H1 (cell line): ENCODE results near the gene IGFBP3. TPM values are rescaled to one million over a fixed set of nuclear protein-coding genes. Genes with fewer than 3 reads are reported as not detected.

Experiments used
- CTCF ChIA-PET: fragments of 300-600 bp; sonication (Branson Sonifier 250); formaldehyde crosslinking; loops from one replicate; lab custom pipeline; 2021; ENCODE audit not compliant: partially characterized antibody; lab: Charles Lee
- POLR2A ChIA-PET: fragments of 300-600 bp; sonication (Branson Sonifier 250); formaldehyde crosslinking; loops from one replicate; lab custom pipeline; 2021; ENCODE audit warnings: inconsistent platforms; ENCODE audit not compliant: partially characterized antibody; lab: Charles Lee
- DNase-seq, 2 experiments: peaks; one replicate each; pipeline versions ENCODE4 v3.0.0 to v3.0.0-alpha.2; 2010 to 2022; ENCODE audit warnings: low spot score in 2 of 2, low read depth in 1 of 2, mixed read lengths in 1 of 2
- FAIRE-seq: peaks from 2 replicates; lab custom pipeline; 2011; peaks lifted over from hg19 to GRCh38; lab: Jason Lieb, UNC
- H2AFZ ChIP-seq: 2 replicates; pipeline ENCODE4 v1.8.1; 2012; ENCODE audit warnings: low read length, inconsistent platforms
- H2AK5ac ChIP-seq: 2 replicates; pipeline ENCODE4 v1.6.1; 2013; ENCODE audit warnings: low read depth, low read length
- H2BK120ac ChIP-seq: replicated peaks from 2 replicates; pipeline ENCODE3; 2013; ENCODE audit warnings: low read depth, low read length, inconsistent platforms
- H2BK12ac ChIP-seq: 2 replicates; pipeline ENCODE4 v1.6.1; 2013; ENCODE audit warnings: low read depth, low read length
- H2BK15ac ChIP-seq: 2 replicates; pipeline ENCODE4 v1.6.1; 2013; ENCODE audit warnings: low read length
- H2BK20ac ChIP-seq: 2 replicates; pipeline ENCODE4 v1.6.1; 2013; ENCODE audit warnings: low read length
- H2BK5ac ChIP-seq: 2 replicates; pipeline ENCODE4 v1.6.1; 2013; ENCODE audit warnings: low read depth, low read length
- H3K14ac ChIP-seq: 2 replicates; pipeline ENCODE4 v1.6.1; 2013; ENCODE audit warnings: inconsistent platforms; ENCODE audit not compliant: insufficient read length
- H3K18ac ChIP-seq: 2 replicates; pipeline ENCODE4 v1.6.1; 2013; ENCODE audit warnings: low read length; ENCODE audit errors: extremely low read depth
- H3K23ac ChIP-seq: 2 replicates; pipeline ENCODE4 v1.6.1; 2013; ENCODE audit warnings: inconsistent platforms; ENCODE audit not compliant: insufficient read length
- H3K23me2 ChIP-seq: 2 replicates; pipeline ENCODE4 v1.6.1; 2013; ENCODE audit warnings: low read depth, low read length
- H3K27ac ChIP-seq: 2 replicates; pipeline ENCODE4 v1.6.1; 2011; ENCODE audit warnings: low read depth, low read length, inconsistent platforms
- H3K27me3 ChIP-seq, 4 experiments: replicated peaks in 1 of 4; 1 replicate in 1 of 4; 2 replicates in 3 of 4; pipeline versions ENCODE4 v1.6.1 to v1.8.1; 2011 to 2013; ENCODE audit warnings: low read length in 3 of 4, mild to moderate bottlenecking in 3 of 4, inconsistent platforms in 2 of 4, mixed read lengths in 2 of 4, moderate library complexity in 1 of 4; ENCODE audit not compliant: control insufficient read depth in 3 of 4, insufficient read depth in 3 of 4; ENCODE audit errors: extremely low read depth in 1 of 4
- H3K36me3 ChIP-seq, 4 experiments: 2 replicates each; pipeline versions ENCODE4 v1.6.1 to v1.8.1; 2011 to 2013; ENCODE audit warnings: mild to moderate bottlenecking in 4 of 4, low read length in 3 of 4, moderate library complexity in 2 of 4, control low read depth in 1 of 4, inconsistent platforms in 1 of 4; ENCODE audit not compliant: insufficient read depth in 4 of 4, control insufficient read depth in 2 of 4
- H3K4ac ChIP-seq: replicated peaks from 2 replicates; pipeline ENCODE3; 2013; ENCODE audit warnings: low read length, low read depth, mixed read lengths, inconsistent platforms; ENCODE audit not compliant: insufficient read length
- H3K4me1 ChIP-seq, 4 experiments: replicated peaks in 1 of 4; 1 replicate in 1 of 4; 2 replicates in 3 of 4; pipeline versions ENCODE4 v1.6.1 to v1.8.1; 2011 to 2013; ENCODE audit warnings: low read length in 3 of 4, inconsistent platforms in 2 of 4, mixed read lengths in 1 of 4; ENCODE audit not compliant: insufficient read depth in 4 of 4, control insufficient read depth in 3 of 4
- H3K4me2 ChIP-seq, 2 experiments: 2 replicates each; pipeline versions ENCODE4 v1.6.1 to v1.8.1; 2011 to 2013; ENCODE audit warnings: low read depth in 2 of 2, low read length in 2 of 2, control low read depth in 1 of 2, inconsistent platforms in 1 of 2, mild to moderate bottlenecking in 1 of 2; ENCODE audit not compliant: insufficient read depth in 1 of 2
- H3K4me3 ChIP-seq, 4 experiments: fragments of 200-600, 300-600 bp in 1 of 4; sonication (generic), shearing (Covaris generic), sonication (Bioruptor Twin) in 1 of 4; 2 replicates each; pipeline versions ENCODE4 v1.5.1 to v1.8.1; 2011 to 2016; ENCODE audit warnings: low read length in 4 of 4, low read depth in 3 of 4, control low read depth in 2 of 4, inconsistent platforms in 2 of 4, mild to moderate bottlenecking in 2 of 4, mixed read lengths in 1 of 4, moderate library complexity in 1 of 4; ENCODE audit not compliant: insufficient read depth in 2 of 4; ENCODE audit errors: extremely low read depth in 1 of 4
- H3K56ac ChIP-seq: replicated peaks from 2 replicates; pipeline ENCODE3; 2013; ENCODE audit warnings: low read depth, mild to moderate bottlenecking, mixed read lengths, low read length, inconsistent platforms; ENCODE audit not compliant: insufficient read length
- H3K79me1 ChIP-seq: 2 replicates; pipeline ENCODE4 v1.6.1; 2013; ENCODE audit warnings: low read depth, low read length, control low read depth
- H3K79me2 ChIP-seq, 2 experiments: 2 replicates each; pipeline versions ENCODE4 v1.6.1 to v1.8.1; 2012 to 2013; ENCODE audit warnings: low read length in 2 of 2, mild to moderate bottlenecking in 2 of 2, inconsistent platforms in 1 of 2; ENCODE audit not compliant: insufficient read depth in 2 of 2, control insufficient read depth in 1 of 2
- H3K9ac ChIP-seq, 4 experiments: replicated peaks in 1 of 4; 1 replicate in 1 of 4; 2 replicates in 3 of 4; pipeline versions ENCODE4 v1.6.1 to v1.8.1; 2011 to 2013; ENCODE audit warnings: low read depth in 3 of 4, low read length in 3 of 4, control low read depth in 2 of 4, mild to moderate bottlenecking in 2 of 4, moderate library complexity in 2 of 4, inconsistent platforms in 1 of 4; ENCODE audit errors: extremely low read depth in 1 of 4
- H3K9me3 ChIP-seq, 2 experiments: 2 replicates each; pipeline versions ENCODE4 v1.6.1 to v1.8.1; 2012 to 2013; ENCODE audit warnings: mild to moderate bottlenecking in 2 of 2, moderate library complexity in 2 of 2, control low read depth in 1 of 2, inconsistent platforms in 1 of 2, low read depth in 1 of 2, low read length in 1 of 2, mixed read lengths in 1 of 2; ENCODE audit not compliant: insufficient read depth in 2 of 2
- H4K20me1 ChIP-seq, 2 experiments: replicated peaks in 1 of 2; 2 replicates each; pipeline versions ENCODE3 to v1.8.1; 2011 to 2013; ENCODE audit warnings: inconsistent platforms in 2 of 2, low read length in 2 of 2, mild to moderate bottlenecking in 1 of 2; ENCODE audit not compliant: insufficient read depth in 2 of 2, control insufficient read depth in 1 of 2
- H4K5ac ChIP-seq: 2 replicates; pipeline ENCODE4 v1.6.1; 2013; ENCODE audit warnings: low read length, low read depth, mixed read lengths, inconsistent platforms; ENCODE audit not compliant: insufficient read length
- H4K8ac ChIP-seq: 2 replicates; pipeline ENCODE4 v1.8.0; 2013; ENCODE audit warnings: mild to moderate bottlenecking, moderate library complexity, low read length, inconsistent platforms; ENCODE audit not compliant: insufficient read depth; ENCODE audit errors: extremely low read depth
- H4K91ac ChIP-seq: replicated peaks from 2 replicates; pipeline ENCODE3; 2013; ENCODE audit warnings: low read length, mixed read lengths, inconsistent platforms; ENCODE audit not compliant: insufficient read length
- BRCA1 ChIP-seq: IDR thresholded peaks from 2 replicates; pipeline ENCODE4 v1.6.1; 2012; ENCODE audit warnings: low read depth, low read length, improper control_type of control experiment
- CBX5 ChIP-seq: fragments of 300-800, 300-1000 bp; sonication (generic); IDR thresholded peaks from 2 replicates; pipeline ENCODE4 v1.7.1; 2016; ENCODE audit warnings: antibody characterized with exemption, low read length, low read depth
- CEBPB ChIP-seq: IDR thresholded peaks from 2 replicates; pipeline ENCODE4 v1.6.1; 2012; ENCODE audit warnings: low read depth, low read length
- CREB1 ChIP-seq: IDR thresholded peaks from 2 replicates; pipeline ENCODE4 v1.6.1; 2012; ENCODE audit warnings: inconsistent platforms
- EGR1 ChIP-seq: IDR thresholded peaks from 2 replicates; pipeline ENCODE4 v1.6.1; 2011; ENCODE audit warnings: low read depth, low read length, borderline replicate concordance
- KDM4A ChIP-seq: IDR thresholded peaks from one replicate; pipeline ENCODE4 v1.7.1; 2012; ENCODE audit warnings: low read depth, mild to moderate bottlenecking, moderate library complexity, low read length, inconsistent platforms; ENCODE audit not compliant: severe bottlenecking
- MAFK ChIP-seq: IDR thresholded peaks from 2 replicates; pipeline ENCODE4 v1.6.1; 2012; ENCODE audit warnings: low read depth, mild to moderate bottlenecking, improper control_type of control experiment, low read length
- RBBP5 ChIP-seq: IDR thresholded peaks from 2 replicates; pipeline ENCODE4 v1.7.1; 2012; ENCODE audit warnings: low read depth, mild to moderate bottlenecking, inconsistent platforms, low read length, moderate library complexity, borderline replicate concordance
- RFX5 ChIP-seq: IDR thresholded peaks from 2 replicates; pipeline ENCODE4 v1.6.1; 2011; ENCODE audit warnings: low read depth, low read length, improper control_type of control experiment, borderline replicate concordance
- RXRA ChIP-seq: IDR thresholded peaks from 2 replicates; pipeline ENCODE4 v1.6.1; 2011; ENCODE audit warnings: low read depth, mild to moderate bottlenecking, low read length, moderate library complexity; ENCODE audit not compliant: insufficient read depth
- SIX5 ChIP-seq: IDR thresholded peaks from 2 replicates; pipeline ENCODE4 v1.6.1; 2011; ENCODE audit warnings: mild to moderate bottlenecking, low read depth, low read length
- SUZ12 ChIP-seq: fragments of 200-600 bp; sonication (generic); IDR thresholded peaks from 2 replicates; pipeline ENCODE4 v1.6.1; 2012; ENCODE audit warnings: mild to moderate bottlenecking, inconsistent platforms, low read length, moderate library complexity, mixed read lengths
- TEAD4 ChIP-seq: IDR thresholded peaks from 2 replicates; pipeline ENCODE4 v1.6.1; 2012; ENCODE audit warnings: low read depth, low read length, inconsistent platforms, mixed read lengths
- WGBS, 2 experiments: shearing (Covaris generic) in 1 of 2; methylation state at CpG; one replicate each; pipeline versions ENCODE4 v1.1.6 to v1.1.7; 2013 to 2015; ENCODE audit warnings: low lambda C conversion rate in 2 of 2, mixed read lengths in 2 of 2, inconsistent platforms in 1 of 2, low coverage in 1 of 2, missing lambda C conversion rate in 1 of 2; ENCODE audit not compliant: insufficient replicate concordance in 2 of 2, insufficient coverage in 1 of 2, insufficient read length in 1 of 2; ENCODE audit errors: extremely low coverage in 1 of 2, missing lambda C conversion rate in 1 of 2; 5-methylcytosine and 5-hydroxymethylcytosine counted together
- polyA plus RNA-seq, 7 experiments: library from polyadenylated mRNA; depleted of rRNA in 3 of 7; stranded (reverse) in 5 of 7; unstranded in 2 of 7; fragments of >200 nt in 5 of 7; fragments of 200-250 nt in 2 of 7; gene quantifications; 1 replicate in 5 of 7; 2 replicates in 1 of 7; 4 replicates in 1 of 7; pipeline versions ENCODE4 v1.2.1 to v1.2.3, GENCODE V29; 2011 to 2013; ENCODE audit warnings: missing spikeins in 2 of 7, mixed read lengths in 2 of 7
- total RNA-seq: library from RNA; stranded (reverse); fragmentation: NEBNext Ultra II Directional; extraction: Animal tissue kit (Norgen Biotek cat#: 25700); gene quantifications from 2 replicates; pipeline ENCODE4 v1.2.1, GENCODE V29; 2021
- TF ChIP-seq, protein P1 (sequence below): IDR thresholded peaks from 2 replicates; pipeline ENCODE4 v1.6.1; 2012; ENCODE audit warnings: low read length, inconsistent platforms

IGFBP3 gene
- total and polyA plus RNA-seq, 2 of the 8 experiments (the other 6 are each of a cell fraction or from before 2014, with no cell fraction given): 5.5 to 12.1 TPM

DNA sequence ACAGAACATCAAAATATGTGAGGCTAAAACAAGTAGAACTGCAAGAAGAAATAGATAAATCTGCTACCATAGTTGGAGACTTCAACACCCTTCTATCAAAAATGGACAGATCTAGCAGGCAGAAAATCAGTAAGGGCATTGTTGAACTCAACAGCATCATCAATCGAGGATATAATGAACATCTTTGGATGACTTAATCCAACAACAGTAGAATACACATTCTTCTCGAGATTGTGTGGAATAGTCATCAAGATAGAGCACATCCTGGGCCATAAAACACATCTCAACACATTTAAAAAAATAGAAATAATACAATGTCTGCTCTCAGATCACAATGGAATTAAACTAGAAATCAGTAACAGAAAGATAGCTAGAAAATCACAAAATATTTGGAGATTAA lies 22.9 kb downstream of the IGFBP3 start:
- no peaks in the 10 kb centered on the region for H3K9me3 ChIP-seq
- 89% methylated on average over 2 of the region's 2 CpGs; no CpG with 5 or more reads in 1 of the 2 experiments for WGBS, 2 experiments
- no peak overlapping the region for H4K8ac ChIP-seq
- TF ChIP-seq CBX5 (no peak), CEBPB (no peak), RFX5 (no peak), KDM4A (no peak), SUZ12 (no peak), CREB1 (no peak), RXRA (no peak), SIX5 (no peak), EGR1 (no peak), BRCA1 (no peak), RBBP5 (no peak), MAFK (no peak), TEAD4 (no peak)
- TF ChIP-seq, protein P1, sequence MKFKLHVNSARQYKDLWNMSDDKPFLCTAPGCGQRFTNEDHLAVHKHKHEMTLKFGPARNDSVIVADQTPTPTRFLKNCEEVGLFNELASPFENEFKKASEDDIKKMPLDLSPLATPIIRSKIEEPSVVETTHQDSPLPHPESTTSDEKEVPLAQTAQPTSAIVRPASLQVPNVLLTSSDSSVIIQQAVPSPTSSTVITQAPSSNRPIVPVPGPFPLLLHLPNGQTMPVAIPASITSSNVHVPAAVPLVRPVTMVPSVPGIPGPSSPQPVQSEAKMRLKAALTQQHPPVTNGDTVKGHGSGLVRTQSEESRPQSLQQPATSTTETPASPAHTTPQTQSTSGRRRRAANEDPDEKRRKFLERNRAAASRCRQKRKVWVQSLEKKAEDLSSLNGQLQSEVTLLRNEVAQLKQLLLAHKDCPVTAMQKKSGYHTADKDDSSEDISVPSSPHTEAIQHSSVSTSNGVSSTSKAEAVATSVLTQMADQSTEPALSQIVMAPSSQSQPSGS: no peak
- H2BK120ac ChIP-seq: no peak overlapping the region
- no peaks in the 10 kb centered on the region for H3K79me1 ChIP-seq
- H4K20me1 ChIP-seq: no peaks in the 10 kb centered on the region
- no peak overlapping the region for H3K9ac ChIP-seq
- H3K4me2 ChIP-seq: no peak overlapping the region
- H3K27ac ChIP-seq: no peak overlapping the region
- ChIA-PET CTCF (interaction anchor here (1.5 kb wide), 1 partner anchor 19 kb away, joined by 5 read pairs; no protein-coding TSS in a partner anchor), POLR2A (no interaction called here)
- H3K18ac ChIP-seq: no peak overlapping the region
- no peaks in the 10 kb centered on the region for H3K79me2 ChIP-seq
- no peak overlapping the region for H2AFZ ChIP-seq
- H3K4me1 ChIP-seq: no peaks in the 10 kb centered on the region
- H3K27me3 ChIP-seq: peaks cover 0 to 2% (median 0%) of the 10 kb centered on the region in 4 experiments; a peak in 1 of 7 replicates
- no peaks in the 10 kb centered on the region for H3K36me3 ChIP-seq
- no peak overlapping the region for H3K4me3 ChIP-seq
- H2BK5ac ChIP-seq: no peak overlapping the region
- no peak overlapping the region for H2BK12ac ChIP-seq
- no peak overlapping the region for H2BK20ac ChIP-seq
- no peak overlapping the region for H2AK5ac ChIP-seq
- no peaks in the 10 kb centered on the region for H3K23me2 ChIP-seq
- H4K91ac ChIP-seq: no peak overlapping the region
- H3K56ac ChIP-seq: no peak overlapping the region
- no peak overlapping the region for H3K4ac ChIP-seq
- H3K14ac ChIP-seq: no peak overlapping the region
- no peak overlapping the region for H4K5ac ChIP-seq
- FAIRE-seq (no peak), DNase-seq (no peak)
- no peak overlapping the region for H2BK15ac ChIP-seq
- H3K23ac ChIP-seq: no peak overlapping the region
